ENCODE results near the gene BCAS4.
"Not testable (repeated sequence)": the region's sequence is repeated elsewhere in the genome, so short reads cannot be mapped to it uniquely, and the experiment has no call there.

The BCAS4 gene

DNA sequence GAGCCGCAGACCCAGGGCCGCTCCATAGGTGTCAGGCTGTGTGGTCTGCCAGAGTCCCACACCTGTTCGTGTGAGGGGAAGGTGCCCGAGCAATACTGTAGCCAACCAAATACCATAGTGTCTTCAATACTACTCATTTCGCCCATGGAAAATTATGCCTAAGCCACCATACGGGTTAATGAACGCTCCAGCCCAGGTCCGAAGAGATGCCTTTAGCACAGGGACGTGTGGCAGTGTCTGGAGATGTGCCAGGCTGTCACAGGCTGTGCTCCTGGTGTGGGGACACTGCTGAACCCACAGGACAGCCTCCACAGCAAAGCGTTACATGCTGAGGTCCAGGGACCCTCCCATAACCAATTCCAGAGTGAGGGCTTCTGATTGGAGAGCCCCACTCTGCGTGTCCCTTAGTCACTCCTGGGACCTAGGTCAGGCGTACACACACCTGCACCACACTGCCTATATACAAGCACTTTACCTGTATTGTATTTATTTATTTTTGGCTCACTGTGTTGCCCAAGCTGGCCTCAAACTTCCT lies 25.2 kb upstream of the BCAS4 start:
- not testable (repeated sequence) for H3K9ac ChIP-seq (ENCODE audit: low read depth in 1 of 2, low read length in 2 of 2); H3K4me3 ChIP-seq (ENCODE audit: low read length in 2 of 2); H3K27ac ChIP-seq (ENCODE audit: low read depth in 2 of 2, low read length in 2 of 2); H3K27me3 ChIP-seq (ENCODE audit: control insufficient read depth in 2 of 2, insufficient read depth in 2 of 2, low read length in 2 of 2); H3K4me1 ChIP-seq (ENCODE audit: control insufficient read depth in 2 of 2, insufficient read depth in 2 of 2, low read length in 2 of 2); H3K36me3 ChIP-seq (ENCODE audit: control insufficient read depth in 2 of 2, insufficient read depth in 2 of 2, low read length in 2 of 2); H3K9me3 ChIP-seq (ENCODE audit: control insufficient read depth in 2 of 2, low read length in 2 of 2)

DNA sequence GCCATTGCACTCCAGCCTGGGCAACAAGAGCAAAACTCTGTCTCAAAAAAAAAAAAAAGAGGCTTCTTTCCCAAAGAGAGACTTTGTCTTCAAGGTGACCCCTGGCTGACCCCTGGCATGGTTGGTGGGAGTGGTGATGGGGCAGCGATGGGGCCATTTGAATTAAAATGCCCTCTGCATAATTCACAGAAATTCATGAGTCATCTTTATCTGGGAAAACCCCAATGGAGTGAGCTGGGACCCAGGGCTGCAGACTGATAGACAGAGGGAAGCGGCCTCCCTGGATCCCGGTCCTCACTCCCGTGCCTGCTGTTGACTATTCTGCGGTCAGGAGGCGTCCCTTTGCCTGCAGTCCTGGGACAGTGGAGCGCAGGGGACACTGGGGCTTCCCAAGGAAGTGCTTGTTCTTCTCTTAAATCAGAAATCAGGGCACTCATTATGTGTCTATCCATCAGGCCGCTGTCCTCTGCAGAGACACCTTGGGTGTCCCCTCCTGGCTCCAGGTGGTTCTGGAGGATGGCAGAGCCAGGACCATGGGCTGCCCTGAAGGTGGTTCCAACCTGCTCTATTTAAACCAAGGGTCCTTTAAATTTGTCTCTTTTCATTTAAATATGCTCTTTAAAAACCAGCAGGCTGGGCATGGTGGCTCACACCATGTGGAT lies 23.3 kb upstream of the BCAS4 start:
- H3K27ac ChIP-seq (ENCODE audit: low read depth in 2 of 2, low read length in 2 of 2); H3K4me1 ChIP-seq (ENCODE audit: control insufficient read depth in 2 of 2, insufficient read depth in 2 of 2, low read length in 2 of 2); H3K4me3 ChIP-seq (ENCODE audit: low read length in 2 of 2); H3K9ac ChIP-seq (ENCODE audit: low read depth in 1 of 2, low read length in 2 of 2); H3K36me3 ChIP-seq (ENCODE audit: control insufficient read depth in 2 of 2, insufficient read depth in 2 of 2, low read length in 2 of 2); H3K9me3 ChIP-seq (ENCODE audit: control insufficient read depth in 2 of 2, low read length in 2 of 2); H3K27me3 ChIP-seq (ENCODE audit: control insufficient read depth in 2 of 2, insufficient read depth in 2 of 2, low read length in 2 of 2): not testable (repeated sequence)

DNA sequence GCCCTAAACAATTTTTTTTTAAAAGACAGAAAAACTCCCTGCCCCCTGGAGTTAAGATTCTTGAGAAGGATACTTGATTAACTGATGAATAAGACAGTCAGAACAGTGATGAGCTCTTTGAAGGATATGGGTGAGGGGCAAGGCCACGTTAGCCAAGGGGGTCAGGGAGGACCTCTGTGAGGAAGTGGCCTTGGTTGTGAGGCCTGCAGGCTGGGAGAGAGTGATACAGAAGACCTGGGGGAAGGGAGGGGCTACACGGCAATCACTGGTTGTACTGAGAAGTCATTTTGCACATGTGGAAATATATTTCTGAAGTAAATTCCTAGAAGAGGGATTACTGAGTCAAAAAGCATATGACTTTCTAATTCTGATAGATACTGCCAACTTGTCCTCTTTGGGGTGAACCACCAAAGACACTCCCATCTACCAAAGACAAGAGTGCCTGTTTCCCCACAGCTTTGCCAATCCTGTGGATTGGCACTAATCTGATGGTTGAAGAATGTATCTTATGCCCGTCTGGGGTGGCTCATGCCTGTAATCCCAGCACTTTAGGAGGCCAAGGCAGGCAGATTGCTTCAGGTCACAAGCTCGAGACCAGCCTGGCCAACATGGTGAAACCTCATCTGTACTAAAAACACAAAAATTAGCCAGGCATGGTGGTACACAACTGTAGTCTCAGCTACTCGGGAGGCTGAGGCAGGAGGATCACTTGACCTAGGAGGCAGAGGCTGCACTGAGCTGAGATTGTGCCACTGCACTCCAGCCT lies 22.3 kb upstream of the BCAS4 start:
- Histone ChIP-seq H3K9me3 (ENCODE audit: control insufficient read depth in 2 of 2, low read length in 2 of 2) (no peaks in the 10 kb centered on the region), H3K27me3 (ENCODE audit: control insufficient read depth in 2 of 2, insufficient read depth in 2 of 2, low read length in 2 of 2) (no peaks in the 10 kb centered on the region), H3K9ac (ENCODE audit: low read depth in 1 of 2, low read length in 2 of 2) (no peak overlapping the region), H3K4me3 (ENCODE audit: low read length in 2 of 2) (no peak overlapping the region), H3K27ac (ENCODE audit: low read depth in 2 of 2, low read length in 2 of 2) (no peak overlapping the region), H3K36me3 (ENCODE audit: control insufficient read depth in 2 of 2, insufficient read depth in 2 of 2, low read length in 2 of 2) (no peaks in the 10 kb centered on the region), H3K4me1 (ENCODE audit: control insufficient read depth in 2 of 2, insufficient read depth in 2 of 2, low read length in 2 of 2) (no peaks in the 10 kb centered on the region)

DNA sequence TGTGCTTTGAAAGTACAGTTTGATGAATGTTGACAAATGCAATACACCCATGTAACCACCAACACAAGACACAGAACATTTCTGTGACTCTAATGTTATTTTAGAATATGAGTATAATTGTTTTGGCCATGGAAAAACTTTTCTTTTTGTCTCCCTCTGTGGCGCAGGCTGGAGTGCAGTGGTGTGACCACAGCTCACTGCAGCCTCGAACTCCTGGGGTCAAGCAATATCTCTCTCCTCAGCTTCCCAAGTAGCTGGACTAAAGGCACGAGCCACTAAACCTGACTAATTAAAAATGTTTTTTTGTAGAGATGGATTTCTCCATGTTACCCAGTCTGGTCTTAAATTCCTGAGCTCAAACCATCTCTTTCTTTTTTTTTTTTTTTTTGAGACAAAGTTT lies 20.3 kb upstream of the BCAS4 start:
- Histone ChIP-seq H3K9ac (ENCODE audit: low read depth in 1 of 2, low read length in 2 of 2) (no peak overlapping the region), H3K4me3 (ENCODE audit: low read length in 2 of 2) (no peak overlapping the region), H3K27me3 (ENCODE audit: control insufficient read depth in 2 of 2, insufficient read depth in 2 of 2, low read length in 2 of 2) (no peaks in the 10 kb centered on the region), H3K4me1 (ENCODE audit: control insufficient read depth in 2 of 2, insufficient read depth in 2 of 2, low read length in 2 of 2) (no peaks in the 10 kb centered on the region), H3K27ac (ENCODE audit: low read depth in 2 of 2, low read length in 2 of 2) (no peak overlapping the region), H3K9me3 (ENCODE audit: control insufficient read depth in 2 of 2, low read length in 2 of 2) (no peaks in the 10 kb centered on the region), H3K36me3 (ENCODE audit: control insufficient read depth in 2 of 2, insufficient read depth in 2 of 2, low read length in 2 of 2) (no peaks in the 10 kb centered on the region)

DNA sequence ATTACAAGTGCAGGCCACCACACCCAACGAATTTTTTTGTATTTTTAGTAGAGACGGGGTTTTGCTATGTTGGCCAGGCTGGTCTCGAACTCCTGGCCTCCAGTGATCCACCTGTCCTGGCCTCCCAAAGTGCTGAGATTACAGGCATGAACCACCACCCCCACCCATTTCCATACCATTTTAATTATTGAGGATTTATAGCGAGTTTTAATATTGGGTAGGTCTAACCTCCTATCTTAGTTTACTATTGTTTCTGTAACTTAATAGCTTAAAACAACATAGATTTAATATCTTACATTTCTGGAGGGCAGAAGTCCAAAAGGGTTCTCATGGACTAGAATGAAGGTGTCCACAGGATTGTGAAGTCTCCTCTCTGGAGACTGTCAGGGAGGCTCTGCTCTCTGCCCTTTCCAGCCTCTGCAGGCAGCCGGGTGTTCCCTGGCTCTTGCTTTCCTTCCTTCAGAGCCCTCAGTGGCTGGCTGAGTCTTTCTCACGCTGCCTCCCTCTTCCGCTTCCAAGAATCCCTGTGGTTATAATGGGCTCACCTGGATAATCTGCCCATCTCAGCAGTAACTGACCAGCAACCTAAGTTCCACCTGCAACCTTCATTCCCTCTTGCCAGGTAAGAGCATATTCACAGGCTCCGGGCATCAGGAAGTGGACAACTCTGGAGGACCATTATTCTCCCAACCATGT lies 18.6 kb upstream of the BCAS4 start:
- Histone ChIP-seq H3K27ac (ENCODE audit: low read depth in 2 of 2, low read length in 2 of 2) (no peak overlapping the region), H3K27me3 (ENCODE audit: control insufficient read depth in 2 of 2, insufficient read depth in 2 of 2, low read length in 2 of 2) (no peaks in the 10 kb centered on the region), H3K4me1 (ENCODE audit: control insufficient read depth in 2 of 2, insufficient read depth in 2 of 2, low read length in 2 of 2) (no peaks in the 10 kb centered on the region), H3K36me3 (ENCODE audit: control insufficient read depth in 2 of 2, insufficient read depth in 2 of 2, low read length in 2 of 2) (no peaks in the 10 kb centered on the region), H3K9me3 (ENCODE audit: control insufficient read depth in 2 of 2, low read length in 2 of 2) (no peaks in the 10 kb centered on the region), H3K9ac (ENCODE audit: low read depth in 1 of 2, low read length in 2 of 2) (no peak overlapping the region), H3K4me3 (ENCODE audit: low read length in 2 of 2) (no peak overlapping the region)

DNA sequence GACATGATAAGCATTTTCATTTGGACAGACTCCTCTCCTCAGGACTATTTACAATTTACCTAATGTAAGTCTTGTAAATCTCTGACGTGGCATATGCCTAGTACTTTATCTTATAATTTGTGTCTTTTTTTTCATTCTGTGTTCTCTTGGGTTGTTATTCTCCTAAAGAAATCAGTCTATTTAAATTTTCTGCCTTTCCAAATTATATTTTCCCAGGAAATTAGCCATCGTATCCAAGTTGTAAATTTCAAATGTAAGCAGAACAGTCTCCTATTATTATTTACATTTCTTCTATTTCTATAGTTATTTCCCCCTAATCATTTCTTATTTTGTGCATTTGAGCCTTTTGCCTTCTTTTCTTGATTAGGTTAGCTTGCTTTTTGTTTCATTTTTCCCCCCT lies 17.5 kb upstream of the BCAS4 start:
- no peak overlapping the region for H3K4me3 ChIP-seq (ENCODE audit: low read length in 2 of 2)
- no peaks in the 10 kb centered on the region for H3K4me1 ChIP-seq (ENCODE audit: control insufficient read depth in 2 of 2, insufficient read depth in 2 of 2, low read length in 2 of 2)
- no peaks in the 10 kb centered on the region for H3K27me3 ChIP-seq (ENCODE audit: control insufficient read depth in 2 of 2, insufficient read depth in 2 of 2, low read length in 2 of 2)
- no peak overlapping the region for H3K27ac ChIP-seq (ENCODE audit: low read depth in 2 of 2, low read length in 2 of 2)
- no peak overlapping the region for H3K9ac ChIP-seq (ENCODE audit: low read depth in 1 of 2, low read length in 2 of 2)
- H3K36me3 ChIP-seq (ENCODE audit: control insufficient read depth in 2 of 2, insufficient read depth in 2 of 2, low read length in 2 of 2): no peaks in the 10 kb centered on the region
- H3K9me3 ChIP-seq (ENCODE audit: control insufficient read depth in 2 of 2, low read length in 2 of 2): no peaks in the 10 kb centered on the region

DNA sequence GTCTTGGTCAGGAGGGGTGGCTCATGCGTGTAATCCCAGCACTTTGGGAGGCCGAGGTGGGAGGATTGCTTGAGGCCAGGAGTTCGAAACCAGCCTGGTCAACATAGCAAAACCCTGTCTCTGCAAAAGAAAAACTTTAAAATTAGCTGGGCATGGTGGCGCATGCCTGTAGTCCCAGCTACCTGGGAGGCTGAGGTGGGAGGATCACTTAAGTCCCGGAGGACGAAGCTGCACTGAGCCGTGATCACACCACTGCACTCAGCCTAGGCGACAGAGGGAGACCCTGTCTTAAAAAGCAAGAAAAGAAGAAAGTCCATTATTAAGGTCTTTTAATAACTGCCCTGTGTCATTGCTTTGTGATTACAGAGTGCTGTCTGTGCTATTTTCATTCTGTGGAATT lies 15.9 kb upstream of the BCAS4 start:
- H3K9ac ChIP-seq (ENCODE audit: low read depth in 1 of 2, low read length in 2 of 2); H3K4me1 ChIP-seq (ENCODE audit: control insufficient read depth in 2 of 2, insufficient read depth in 2 of 2, low read length in 2 of 2); H3K4me3 ChIP-seq (ENCODE audit: low read length in 2 of 2); H3K27ac ChIP-seq (ENCODE audit: low read depth in 2 of 2, low read length in 2 of 2); H3K36me3 ChIP-seq (ENCODE audit: control insufficient read depth in 2 of 2, insufficient read depth in 2 of 2, low read length in 2 of 2); H3K9me3 ChIP-seq (ENCODE audit: control insufficient read depth in 2 of 2, low read length in 2 of 2); H3K27me3 ChIP-seq (ENCODE audit: control insufficient read depth in 2 of 2, insufficient read depth in 2 of 2, low read length in 2 of 2): not testable (repeated sequence)

DNA sequence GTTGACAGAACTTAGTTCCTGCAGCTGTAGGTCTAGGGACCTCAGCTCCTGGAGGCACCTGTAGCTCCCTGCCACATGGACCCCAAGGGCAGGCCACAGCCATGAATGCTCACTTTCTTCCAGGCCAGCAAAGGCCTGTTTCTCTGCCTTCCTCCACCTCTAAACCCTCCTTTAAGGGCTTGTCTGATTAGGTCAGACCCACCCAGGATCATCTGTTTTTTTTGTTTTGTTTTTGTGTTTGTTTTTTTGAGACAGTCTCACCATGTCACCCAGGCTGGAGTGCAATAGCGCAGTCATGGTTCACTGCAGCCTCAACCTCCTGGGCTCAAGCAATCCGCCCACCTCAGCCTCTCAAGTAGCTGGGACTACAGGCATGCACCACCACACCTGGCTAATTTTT lies 11.5 kb upstream of the BCAS4 start:
- Histone ChIP-seq H3K9ac (ENCODE audit: low read depth in 1 of 2, low read length in 2 of 2) (no peak overlapping the region), H3K36me3 (ENCODE audit: control insufficient read depth in 2 of 2, insufficient read depth in 2 of 2, low read length in 2 of 2) (no peaks in the 10 kb centered on the region), H3K4me1 (ENCODE audit: control insufficient read depth in 2 of 2, insufficient read depth in 2 of 2, low read length in 2 of 2) (no peaks in the 10 kb centered on the region), H3K27ac (ENCODE audit: low read depth in 2 of 2, low read length in 2 of 2) (no peak overlapping the region), H3K27me3 (ENCODE audit: control insufficient read depth in 2 of 2, insufficient read depth in 2 of 2, low read length in 2 of 2) (no peaks in the 10 kb centered on the region), H3K4me3 (ENCODE audit: low read length in 2 of 2) (no peak overlapping the region), H3K9me3 (ENCODE audit: control insufficient read depth in 2 of 2, low read length in 2 of 2) (no peaks in the 10 kb centered on the region)

DNA sequence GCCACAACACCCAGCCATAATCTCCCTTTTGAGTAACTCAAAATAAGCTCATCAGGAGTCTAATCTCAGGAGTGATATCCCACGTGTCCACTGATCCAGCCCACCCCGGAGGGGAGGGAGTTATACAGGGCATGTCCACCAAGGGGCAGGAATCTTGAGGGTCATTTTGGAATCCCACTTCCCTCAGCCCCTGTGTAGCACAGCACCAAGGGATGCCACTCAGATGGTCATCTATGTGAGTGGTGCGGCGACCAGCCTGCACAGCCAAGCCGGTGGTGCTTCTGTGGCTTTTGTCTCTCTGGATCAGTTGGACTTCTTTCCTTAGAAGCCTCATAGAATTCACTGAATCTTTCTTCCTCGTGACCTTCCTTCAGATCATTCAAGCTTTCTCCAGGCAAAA lies 11.0 kb upstream of the BCAS4 start:
- no peak overlapping the region for H3K4me3 ChIP-seq (ENCODE audit: low read length in 2 of 2)
- no peak overlapping the region for H3K27ac ChIP-seq (ENCODE audit: low read depth in 2 of 2, low read length in 2 of 2)
- no peak overlapping the region for H3K9ac ChIP-seq (ENCODE audit: low read depth in 1 of 2, low read length in 2 of 2)
- H3K27me3 ChIP-seq (ENCODE audit: control insufficient read depth in 2 of 2, insufficient read depth in 2 of 2, low read length in 2 of 2): no peaks in the 10 kb centered on the region
- no peaks in the 10 kb centered on the region for H3K9me3 ChIP-seq (ENCODE audit: control insufficient read depth in 2 of 2, low read length in 2 of 2)
- H3K36me3 ChIP-seq (ENCODE audit: control insufficient read depth in 2 of 2, insufficient read depth in 2 of 2, low read length in 2 of 2): no peaks in the 10 kb centered on the region
- H3K4me1 ChIP-seq (ENCODE audit: control insufficient read depth in 2 of 2, insufficient read depth in 2 of 2, low read length in 2 of 2): no peaks in the 10 kb centered on the region

DNA sequence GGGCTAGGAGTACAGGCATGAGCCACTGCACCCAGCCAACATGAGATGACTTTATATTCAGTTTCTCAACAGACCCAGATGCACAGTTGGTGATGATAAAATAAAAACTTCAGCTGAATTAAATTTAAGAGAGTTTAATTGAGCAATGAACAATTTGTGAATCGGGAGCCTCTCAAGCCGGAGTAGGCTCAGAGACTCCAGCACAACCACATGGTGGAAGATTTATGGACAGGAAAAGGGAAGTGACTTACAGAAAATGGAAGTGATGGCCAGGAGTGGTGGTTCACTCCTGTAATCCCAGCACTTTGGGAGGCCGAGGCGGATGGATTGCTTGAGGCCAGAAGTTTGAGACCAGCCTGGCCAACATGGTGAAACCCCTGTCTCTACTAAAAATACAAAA lies 10.4 kb upstream of the BCAS4 start:
- Histone ChIP-seq H3K36me3 (ENCODE audit: control insufficient read depth in 2 of 2, insufficient read depth in 2 of 2, low read length in 2 of 2) (no peaks in the 10 kb centered on the region), H3K27ac (ENCODE audit: low read depth in 2 of 2, low read length in 2 of 2) (no peak overlapping the region), H3K4me1 (ENCODE audit: control insufficient read depth in 2 of 2, insufficient read depth in 2 of 2, low read length in 2 of 2) (no peaks in the 10 kb centered on the region), H3K27me3 (ENCODE audit: control insufficient read depth in 2 of 2, insufficient read depth in 2 of 2, low read length in 2 of 2) (no peaks in the 10 kb centered on the region), H3K9me3 (ENCODE audit: control insufficient read depth in 2 of 2, low read length in 2 of 2) (no peaks in the 10 kb centered on the region), H3K9ac (ENCODE audit: low read depth in 1 of 2, low read length in 2 of 2) (no peak overlapping the region), H3K4me3 (ENCODE audit: low read length in 2 of 2) (no peak overlapping the region)
